HCT116 (cell line): ENCODE measurements around the gene HSPG2. TPM values are rescaled to one million over a fixed set of nuclear protein-coding genes. Genes with fewer than 3 reads are reported as not detected.

ENCODE experiments used
- ATAC-seq: fragments of 200-7000 bp; cut with Tn5 transposase; 2 replicates; pipeline ENCODE4 v1.9.1; 2020; ENCODE audit warnings: mild to moderate bottlenecking, moderate library complexity
- BruUV-seq: library from RNA; stranded (reverse); fragments of 400-500 nt; replicated peaks from 2 replicates; lab custom pipeline; 2021; lab: Mats Ljungman, UMichigan
- CTCF ChIA-PET: fragments of 300-600 bp; sonication (Branson Sonifier 250); formaldehyde crosslinking; loops from one replicate; lab custom pipeline; 2021; ENCODE audit warnings: antibody characterized with exemption; lab: Charles Lee
- POLR2A ChIA-PET: fragments of 300-600, 350-600 bp; sonication (Branson Sonifier 250); formaldehyde crosslinking; loops from one replicate; lab custom pipeline; 2021; ENCODE audit warnings: antibody characterized with exemption; lab: Charles Lee
- RAD21 ChIA-PET, 2 experiments: fragments of 300-600 bp; sonication (Branson Sonifier 250); formaldehyde crosslinking; loops; one replicate each; lab custom pipeline; 2023; ENCODE audit warnings: low total read pairs in 2 of 2; ENCODE audit not compliant: uncharacterized antibody in 2 of 2, unreplicated experiment in 2 of 2, low non-redundant PET in 1 of 2; lab: Charles Lee
- DNase-seq: peaks from one replicate; pipeline ENCODE4 v3.0.0-alpha.2; 2010; ENCODE audit warnings: low read depth, low spot score
- H2AFZ ChIP-seq: fragments of 200-600 bp; shearing (Covaris generic), sonication (generic); 2 replicates; pipeline ENCODE4 v1.6.1; 2017; ENCODE audit warnings: low read depth, mixed run types, mixed read lengths, antibody characterized with exemption, low read length; ENCODE audit not compliant: poor library complexity, severe bottlenecking
- H3K27ac ChIP-seq: 2 replicates; pipeline ENCODE4 v1.5.1; 2012; ENCODE audit warnings: low read depth, low read length
- H3K27me3 ChIP-seq: fragments of 200-600 bp; sonication (generic); 2 replicates; pipeline ENCODE4 v1.6.1; 2016; ENCODE audit warnings: mixed run types, low read length, mixed read lengths; ENCODE audit not compliant: insufficient read depth
- H3K36me3 ChIP-seq, 2 experiments: fragments of 200-500 bp in 1 of 2; fragments of 200-600 bp in 1 of 2; sonication (Bioruptor generic) in 1 of 2; sonication (generic) in 1 of 2; 2 replicates each; pipeline versions ENCODE4 v1.5.1 to v1.6.1; 2014 to 2016; ENCODE audit warnings: low read length in 2 of 2, inconsistent platforms in 1 of 2, mixed read lengths in 1 of 2, mixed run types in 1 of 2; ENCODE audit not compliant: insufficient read depth in 2 of 2, control insufficient read depth in 1 of 2
- H3K4me1 ChIP-seq, 2 experiments: fragments of 200-600 bp in 1 of 2; sonication (generic) in 1 of 2; 2 replicates each; pipeline versions ENCODE4 v1.5.1 to v1.6.1; 2012 to 2017; ENCODE audit warnings: low read length in 2 of 2, inconsistent platforms in 1 of 2, mild to moderate bottlenecking in 1 of 2, mixed read lengths in 1 of 2, mixed run types in 1 of 2, moderate library complexity in 1 of 2; ENCODE audit not compliant: insufficient read depth in 2 of 2, control insufficient read depth in 1 of 2
- H3K4me2 ChIP-seq: fragments of 200-600 bp; sonication (generic); 2 replicates; pipeline ENCODE4 v1.6.1; 2017; ENCODE audit warnings: mixed run types, low read length, mixed read lengths
- H3K4me3 ChIP-seq, 2 experiments: fragments of 200-600 bp in 1 of 2; sonication (generic) in 1 of 2; replicated peaks in 1 of 2; 2 replicates each; pipeline ENCODE4 v1.5.1; 2011 to 2016; ENCODE audit warnings: low read length in 2 of 2, control low read depth in 1 of 2, low read depth in 1 of 2, mild to moderate bottlenecking in 1 of 2, mixed read lengths in 1 of 2, mixed run types in 1 of 2
- H3K79me2 ChIP-seq: fragments of 200-600 bp; sonication (generic); 2 replicates; pipeline ENCODE4 v1.6.1; 2017; ENCODE audit warnings: mild to moderate bottlenecking, mixed run types, low read length, moderate library complexity, mixed read lengths; ENCODE audit not compliant: insufficient read depth
- H3K9ac ChIP-seq: fragments of 200-600 bp; sonication (generic); 2 replicates; pipeline ENCODE4 v1.6.1; 2016; ENCODE audit warnings: low read length, mixed read lengths
- H3K9me2 ChIP-seq: fragments of 200-600 bp; sonication (generic), shearing (Covaris generic); 2 replicates; pipeline ENCODE4 v1.6.1; 2017; ENCODE audit warnings: mixed run types, mild to moderate bottlenecking, moderate library complexity; ENCODE audit not compliant: insufficient read depth
- H3K9me3 ChIP-seq, 2 experiments: fragments of 200-500 bp in 1 of 2; fragments of 200-600 bp in 1 of 2; sonication (Bioruptor generic) in 1 of 2; sonication (generic) in 1 of 2; 2 replicates each; pipeline ENCODE4 v1.6.1; 2014 to 2017; ENCODE audit warnings: low read length in 2 of 2, mixed read lengths in 2 of 2, inconsistent platforms in 1 of 2, low read depth in 1 of 2, mild to moderate bottlenecking in 1 of 2, mixed run types in 1 of 2, moderate library complexity in 1 of 2; ENCODE audit not compliant: control insufficient read depth in 1 of 2, insufficient read depth in 1 of 2
- H4K20me1 ChIP-seq: fragments of 200-600 bp; sonication (generic), shearing (Covaris generic); 2 replicates; pipeline ENCODE4 v1.6.1; 2017; ENCODE audit warnings: mixed run types, mild to moderate bottlenecking, moderate library complexity; ENCODE audit not compliant: insufficient read depth
- CBX3 ChIP-seq: IDR thresholded peaks from 2 replicates; pipeline ENCODE4 v1.6.1; 2012; ENCODE audit warnings: low read depth
- CEBPB ChIP-seq: IDR thresholded peaks from 2 replicates; pipeline ENCODE4 v1.6.1; 2012; ENCODE audit warnings: low read depth
- EGR1 ChIP-seq: IDR thresholded peaks from 2 replicates; pipeline ENCODE4 v1.6.1; 2012; ENCODE audit warnings: low read depth
- JUND ChIP-seq: IDR thresholded peaks from 2 replicates; pipeline ENCODE4 v1.6.1; 2012
- POLR2A ChIP-seq: IDR thresholded peaks from 2 replicates; pipeline ENCODE4 v1.7.0; 2011; ENCODE audit warnings: borderline replicate concordance; ENCODE audit not compliant: insufficient read depth, insufficient read length; ENCODE audit errors: extremely low read depth
- RAD21 ChIP-seq: IDR thresholded peaks from 2 replicates; pipeline ENCODE4 v1.6.1; 2012; ENCODE audit warnings: low read depth, mild to moderate bottlenecking
- SP1 ChIP-seq: IDR thresholded peaks from 2 replicates; pipeline ENCODE4 v1.6.1; 2012; ENCODE audit warnings: low read depth
- SRF ChIP-seq: IDR thresholded peaks from 2 replicates; pipeline ENCODE4 v1.6.1; 2012; ENCODE audit warnings: low read depth
- TCF7L2 ChIP-seq: IDR thresholded peaks from 2 replicates; pipeline ENCODE4 v1.7.0; 2011; ENCODE audit warnings: borderline replicate concordance, inconsistent platforms; ENCODE audit not compliant: insufficient read depth, insufficient read length; ENCODE audit errors: extremely low read depth
- ZBTB33 ChIP-seq: IDR thresholded peaks from 2 replicates; pipeline ENCODE4 v1.6.1; 2011; ENCODE audit warnings: mild to moderate bottlenecking, low read length, moderate library complexity; ENCODE audit not compliant: insufficient replicate concordance; ENCODE audit errors: extremely low read depth
- intact Hi-C: fragments of 100-400 bp; cut with micrococcal nuclease; formaldehyde crosslinking; loops from 2 replicates; pipeline ENCODE4 v1.10.0; 2022
- total RNA-seq: library from RNA; stranded (reverse); gene quantifications from one replicate; pipeline ENCODE4 v1.2.1, GENCODE V29; 2021; ENCODE audit not compliant: unreplicated experiment

Gene HSPG2
- total RNA-seq, 1 experiment from 2014 or later, result 55.7 TPM

GRCh38 chr1:21849909-21850576 lies 87.1 kb downstream of the HSPG2 start:
- TF ChIP-seq ZBTB33 (no peak), RAD21 (no peak), EGR1 (no peak), CBX3 (no peak), SRF (no peak), POLR2A (no peak), SP1 (no peak), JUND (no peak), TCF7L2 (no peak), CEBPB (no peak)
- RAD21 ChIA-PET, result no interaction called here
- Histone ChIP-seq H3K36me3 (no peaks in the 10 kb centered on the region), H3K9me2 (no peaks in the 10 kb centered on the region), H3K79me2 (no peaks in the 10 kb centered on the region), H3K4me2 (no peak overlapping the region), H3K9ac (no peak overlapping the region), H3K27me3 (no peaks in the 10 kb centered on the region), H3K4me3 (no peak overlapping the region), H3K4me1 (no peaks in the 10 kb centered on the region), H3K27ac (no peak overlapping the region), H3K9me3 (no peaks in the 10 kb centered on the region), H4K20me1 (no peaks in the 10 kb centered on the region), H2AFZ (no peak overlapping the region)
- BruUV-seq, result no TSS peak
- DNase-seq (no peak), ATAC-seq (no peak)
- POLR2A ChIA-PET, result no interaction called here
- CTCF ChIA-PET, result no interaction called here
- intact Hi-C loops, result no loop called here
